HCT116 (cell line): ENCODE data around the gene UBXN11.

Source experiments
- POLR2A ChIP-seq: IDR thresholded peaks from 2 replicates; pipeline ENCODE4 v1.7.0; 2011; ENCODE audit warnings: borderline replicate concordance; ENCODE audit not compliant: insufficient read depth, insufficient read length; ENCODE audit errors: extremely low read depth
- POLR2AphosphoS5 ChIP-seq: IDR thresholded peaks from 2 replicates; pipeline ENCODE4 v1.6.1; 2011; ENCODE audit warnings: mild to moderate bottlenecking, low read depth, low read length, moderate library complexity

DNA sequence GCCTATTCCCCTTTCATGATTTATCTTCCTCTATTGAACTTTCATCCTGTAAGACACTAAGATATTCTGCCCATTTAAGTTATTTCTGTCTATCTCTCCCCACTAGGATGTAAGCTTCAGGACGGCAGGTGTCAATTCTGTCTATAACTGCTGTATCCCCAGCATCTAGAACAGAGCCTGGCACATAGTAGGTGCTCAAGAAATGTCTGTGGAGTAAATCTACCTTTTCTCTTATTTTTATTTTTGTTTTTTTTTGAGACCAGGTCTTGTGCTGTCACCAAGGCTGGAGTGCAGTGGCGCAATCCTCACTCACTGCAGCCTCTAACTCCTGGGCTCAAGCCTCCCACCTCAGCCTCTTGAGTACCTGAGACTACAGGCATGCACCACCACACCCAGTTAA, 16.9 kb upstream of the UBXN11 start:
- TF ChIP-seq POLR2AphosphoS5 (no peak), POLR2A (no peak)
